Measurements from ENCODE around the gene NOTCH2.

The NOTCH2 gene

GRCh38 chr1:119893827-119894700 lies 175.4 kb downstream of the NOTCH2 start:
- H3K9me2 ChIP-seq (replicated peaks; ENCODE audit: control insufficient read depth, low read length): no peaks in the 10 kb centered on the region
- TF ChIP-seq EZH2phosphoT487 (IDR thresholded peaks at IDR 0.05; ENCODE audit: borderline replicate concordance, low read length): no peak
- no peak for TF ChIP-seq CTCF (IDR thresholded peaks at IDR 0.05; ENCODE audit: low read depth, low read length, poor library complexity, severe bottlenecking)
- no peaks in the 10 kb centered on the region for H3K79me2 ChIP-seq (ENCODE audit: control insufficient read depth, low read length)
- H3K4me1 ChIP-seq (ENCODE audit: control insufficient read depth, low read length): no peaks in the 10 kb centered on the region
- H3F3A ChIP-seq (ENCODE audit: control insufficient read depth, insufficient read depth): no peaks in the 10 kb centered on the region
- no peaks in the 10 kb centered on the region for H4K20me1 ChIP-seq (ENCODE audit: control insufficient read depth, insufficient read depth, low read depth, low read length)
- no peak overlapping the region for H3K4me2 ChIP-seq (ENCODE audit: low read length)
- H3K4me3 ChIP-seq (ENCODE audit: low read length): no peak overlapping the region
- H3K36me3 ChIP-seq (ENCODE audit: control insufficient read depth, low read length): no peaks in the 10 kb centered on the region
- H3K27me3 ChIP-seq (ENCODE audit: control insufficient read depth, low read length): no peaks in the 10 kb centered on the region
- H3K27ac ChIP-seq (ENCODE audit: low read depth, low read length): no peak overlapping the region
- no peaks in the 10 kb centered on the region for H3K9me3 ChIP-seq (ENCODE audit: control insufficient read depth, insufficient read depth, low read length)

- no peak overlapping the region for H3K27ac ChIP-seq (ENCODE audit: low read depth, low read length)
- H3K79me2 ChIP-seq (ENCODE audit: control insufficient read depth, low read length): no peaks in the 10 kb centered on the region
- no peaks in the 10 kb centered on the region for H3K9me3 ChIP-seq (ENCODE audit: control insufficient read depth, insufficient read depth, low read length)
- TF ChIP-seq EZH2phosphoT487 (IDR thresholded peaks at IDR 0.05; ENCODE audit: borderline replicate concordance, low read length) (no peak), CTCF (IDR thresholded peaks at IDR 0.05; ENCODE audit: low read depth, low read length, poor library complexity, severe bottlenecking) (no peak)
- H3K9me2 ChIP-seq (replicated peaks; ENCODE audit: control insufficient read depth, low read length): no peaks in the 10 kb centered on the region
- no peaks in the 10 kb centered on the region for H3K36me3 ChIP-seq (ENCODE audit: control insufficient read depth, low read length)
- no peaks in the 10 kb centered on the region for H3F3A ChIP-seq (ENCODE audit: control insufficient read depth, insufficient read depth)
- no peaks in the 10 kb centered on the region for H3K4me1 ChIP-seq (ENCODE audit: control insufficient read depth, low read length)
- no peak overlapping the region for H3K4me2 ChIP-seq (ENCODE audit: low read length)
- no peaks in the 10 kb centered on the region for H3K27me3 ChIP-seq (ENCODE audit: control insufficient read depth, low read length)
- no peaks in the 10 kb centered on the region for H4K20me1 ChIP-seq (ENCODE audit: control insufficient read depth, insufficient read depth, low read depth, low read length)
- H3K4me3 ChIP-seq (ENCODE audit: low read length): no peak overlapping the region
These were observed 176.1 kb downstream of the NOTCH2 start for GRCh38 chr1:119893238-119893791.

GRCh38 chr1:119891386-119891785 lies 178.1 kb downstream of the NOTCH2 start:
- Histone ChIP-seq H3K9me3 (ENCODE audit: control insufficient read depth, insufficient read depth, low read length) (no peaks in the 10 kb centered on the region), H3K79me2 (ENCODE audit: control insufficient read depth, low read length) (no peaks in the 10 kb centered on the region)
- no peak for TF ChIP-seq CTCF (IDR thresholded peaks at IDR 0.05; ENCODE audit: low read depth, low read length, poor library complexity, severe bottlenecking)
- TF ChIP-seq EZH2phosphoT487 (IDR thresholded peaks at IDR 0.05; ENCODE audit: borderline replicate concordance, low read length): no peak

More at GRCh38 chr1:119891386-119891785, 178.1 kb downstream of the NOTCH2 start:
- Histone ChIP-seq H3K9me2 (replicated peaks; ENCODE audit: control insufficient read depth, low read length) (no peaks in the 10 kb centered on the region), H3K4me3 (ENCODE audit: low read length) (no peak overlapping the region), H3F3A (ENCODE audit: control insufficient read depth, insufficient read depth) (no peaks in the 10 kb centered on the region), H3K27ac (ENCODE audit: low read depth, low read length) (no peak overlapping the region), H4K20me1 (ENCODE audit: control insufficient read depth, insufficient read depth, low read depth, low read length) (no peaks in the 10 kb centered on the region), H3K36me3 (ENCODE audit: control insufficient read depth, low read length) (no peaks in the 10 kb centered on the region), H3K27me3 (ENCODE audit: control insufficient read depth, low read length) (no peaks in the 10 kb centered on the region), H3K4me1 (ENCODE audit: control insufficient read depth, low read length) (no peaks in the 10 kb centered on the region), H3K4me2 (ENCODE audit: low read length) (no peak overlapping the region)
